GM23338 (cell line): ENCODE measurements around the gene NPEPL1. TPM values are rescaled to one million over a fixed set of nuclear protein-coding genes. Genes with fewer than 3 reads are reported as not detected.
"Not testable (repeated sequence)": the region's sequence is repeated elsewhere in the genome, so short reads cannot be mapped to it uniquely, and the experiment has no call there.

Experiments used
- ATAC-seq: fragments of 200-7000 bp; cut with Tn5 transposase; 3 replicates; pipeline ENCODE4 v1.9.1; 2020
- DNase-seq: peaks from one replicate; pipeline ENCODE4 v3.0.0-alpha.2; 2015; ENCODE audit warnings: low spot score
- H2AFZ ChIP-seq: fragments of 200-600 bp; sonication (generic); 2 replicates; pipeline ENCODE4 v1.8.0; 2016; ENCODE audit warnings: antibody characterized with exemption, mild to moderate bottlenecking, moderate library complexity
- H3F3A ChIP-seq: fragments of 200-600 bp; sonication (generic); replicated peaks from 2 replicates; pipeline ENCODE4 v1.8.0; 2017; ENCODE audit warnings: antibody characterized with exemption, mixed run types, low read depth
- H3K27ac ChIP-seq: fragments of 200-600 bp; sonication (generic); 2 replicates; pipeline ENCODE4 v1.6.1; 2016; ENCODE audit warnings: low read depth
- H3K27me3 ChIP-seq: fragments of 200-600 bp; sonication (generic); 2 replicates; pipeline ENCODE4 v1.8.0; 2016; ENCODE audit warnings: mild to moderate bottlenecking, mixed run types, moderate library complexity; ENCODE audit not compliant: insufficient read depth
- H3K36me3 ChIP-seq: fragments of 200-600 bp; sonication (generic); 2 replicates; pipeline ENCODE4 v1.8.0; 2016; ENCODE audit warnings: mild to moderate bottlenecking; ENCODE audit not compliant: insufficient read depth
- H3K4me1 ChIP-seq: fragments of 200-600 bp; sonication (generic); 2 replicates; pipeline ENCODE4 v1.8.0; 2016; ENCODE audit warnings: mild to moderate bottlenecking, moderate library complexity; ENCODE audit not compliant: insufficient read depth
- H3K4me2 ChIP-seq: fragments of 200-600 bp; sonication (generic); 2 replicates; pipeline ENCODE4 v1.7.1; 2017; ENCODE audit warnings: mixed run types
- H3K4me3 ChIP-seq: fragments of 200-600 bp; sonication (generic); 2 replicates; pipeline ENCODE4 v1.6.1; 2016; ENCODE audit warnings: mixed run types
- H3K79me2 ChIP-seq: fragments of 200-600 bp; sonication (generic); replicated peaks from 2 replicates; pipeline ENCODE4 v1.8.0; 2017; ENCODE audit warnings: mild to moderate bottlenecking; ENCODE audit not compliant: insufficient read depth
- H3K9me2 ChIP-seq: fragments of 200-600 bp; sonication (generic); 2 replicates; pipeline ENCODE4 v1.8.0; 2017; ENCODE audit not compliant: insufficient read depth
- H4K20me1 ChIP-seq: fragments of 200-600 bp; sonication (generic); replicated peaks from 2 replicates; pipeline ENCODE4 v1.8.0; 2017; ENCODE audit warnings: mild to moderate bottlenecking; ENCODE audit not compliant: insufficient read depth
- H3K27ac Mint-ChIP-seq: 2 replicates; pipeline ENCODE4 v1.8.0; 2020; ENCODE audit warnings: inconsistent platforms, mild to moderate bottlenecking, moderate library complexity, mixed read lengths
- H3K27me3 Mint-ChIP-seq: 3 replicates; pipeline ENCODE4 v1.8.0; 2022; ENCODE audit warnings: low read depth, mild to moderate bottlenecking, moderate library complexity, mixed read lengths, inconsistent platforms; ENCODE audit not compliant: insufficient read depth, poor library complexity
- H3K36me3 Mint-ChIP-seq: 3 replicates; pipeline ENCODE4 v1.8.0; 2021; ENCODE audit warnings: low read depth, mild to moderate bottlenecking, inconsistent platforms, moderate library complexity, mixed read lengths
- H3K4me1 Mint-ChIP-seq: 3 replicates; pipeline ENCODE4 v1.8.0; 2020; ENCODE audit warnings: mild to moderate bottlenecking, inconsistent platforms, mixed read lengths
- H3K4me3 Mint-ChIP-seq: 3 replicates; pipeline ENCODE4 v1.8.0; 2021; ENCODE audit warnings: moderate library complexity, mild to moderate bottlenecking, inconsistent platforms, mixed read lengths
- H3K9me3 Mint-ChIP-seq: 3 replicates; pipeline ENCODE4 v1.8.0; 2020; ENCODE audit warnings: moderate library complexity, mild to moderate bottlenecking, inconsistent platforms, mixed read lengths
- CREB1 ChIP-seq: fragments of 250-450 bp; sonication (Bioruptor Pico); IDR thresholded peaks from 2 replicates; pipeline ENCODE4 v1.5.0; 2020; ENCODE audit warnings: low read depth, mild to moderate bottlenecking, moderate library complexity
- ETS1 ChIP-seq: IDR thresholded peaks from 2 replicates; pipeline ENCODE4 v1.6.1; 2016; ENCODE audit warnings: antibody characterized with exemption
- EZH2phosphoT487 ChIP-seq: fragments of 200-600 bp; sonication (generic); IDR thresholded peaks from one replicate; pipeline ENCODE4 v1.8.1; 2018; ENCODE audit warnings: antibody characterized with exemption; ENCODE audit not compliant: unreplicated experiment
- JUNB ChIP-seq: IDR thresholded peaks from one replicate; pipeline ENCODE4 v1.6.1; 2016; ENCODE audit warnings: antibody characterized with exemption; ENCODE audit not compliant: unreplicated experiment
- POLR2AphosphoS5 ChIP-seq: IDR thresholded peaks from 2 replicates; pipeline ENCODE4 v1.6.1; 2016; ENCODE audit warnings: antibody characterized with exemption, low read depth
- REST ChIP-seq: IDR thresholded peaks from one replicate; pipeline ENCODE4 v1.6.1; 2018; ENCODE audit warnings: antibody characterized with exemption; ENCODE audit not compliant: unreplicated experiment
- STAT1 ChIP-seq: IDR thresholded peaks from one replicate; pipeline ENCODE4 v1.6.1; 2016; ENCODE audit warnings: antibody characterized with exemption; ENCODE audit not compliant: unreplicated experiment
- ZNF114 ChIP-seq: fragments of 250-450 bp; sonication (Bioruptor Pico); IDR thresholded peaks from 2 replicates; pipeline ENCODE4 v1.5.0; 2020; ENCODE audit warnings: mild to moderate bottlenecking, moderate library complexity
- ZNF331 ChIP-seq: fragments of 250-450 bp; sonication (Bioruptor Pico); IDR thresholded peaks from 2 replicates; pipeline ENCODE4 v1.5.0; 2020; ENCODE audit warnings: low read depth, mild to moderate bottlenecking, moderate library complexity
- polyA plus RNA-seq: library from polyadenylated mRNA; unstranded; fragments of >200 nt; fragmentation: Nextera tagmentation; extraction: Ambion mirVana; gene quantifications from 2 replicates; pipeline ENCODE4 v1.2.1, GENCODE V29; 2016
- total RNA-seq: library from RNA; depleted of rRNA; stranded (reverse); fragments of >200 nt; shearing (Covaris generic); gene quantifications from 2 replicates; pipeline ENCODE4 v1.2.3, GENCODE V29; 2014

The NPEPL1 gene
- total and polyA plus RNA-seq, 2 experiments from 2014 or later, result 23.5 to 30.0 TPM

GRCh38 chr20:58749979-58750378 is 57.4 kb downstream of the NPEPL1 start (continued):
- no peak for TF ChIP-seq ETS1
- no peak for TF ChIP-seq EZH2phosphoT487
- TF ChIP-seq JUNB, result no peak
- no peak for TF ChIP-seq ZNF114 (CRISPR knock-in tag)

GRCh38 chr20:58750706-58751105 is 58.1 kb downstream of the NPEPL1 start:
- peaks cover 27% of the 10 kb centered on the region for H3K27me3 Mint-ChIP-seq
- not testable (repeated sequence) for H3K79me2 ChIP-seq, ATAC-seq, H3K4me3 ChIP-seq, H3K27me3 ChIP-seq, H3K9me3 Mint-ChIP-seq, H3K4me3 Mint-ChIP-seq, H3K36me3 ChIP-seq, DNase-seq, H3K27ac ChIP-seq, H2AFZ ChIP-seq, H4K20me1 ChIP-seq, H3K27ac Mint-ChIP-seq, H3F3A ChIP-seq, H3K4me2 ChIP-seq
- H3K36me3 Mint-ChIP-seq, result peaks cover 11% of the 10 kb centered on the region
- peaks cover 22% of the 10 kb centered on the region for H3K4me1 ChIP-seq
- peaks cover 28% of the 10 kb centered on the region; the same call in 1 of the 2 replicates for H3K9me2 ChIP-seq
- peaks cover 38% of the 10 kb centered on the region for H3K4me1 Mint-ChIP-seq

- H3K4me1 ChIP-seq, result peaks cover 22% of the 10 kb centered on the region
- Mint-ChIP-seq H3K9me3 (no peaks in the 10 kb centered on the region; the same call in 2 of the 3 replicates), H3K27me3 (peaks cover 27% of the 10 kb centered on the region), H3K36me3 (peaks cover 11% of the 10 kb centered on the region), H3K27ac (no peak overlapping the region), H3K4me1 (peaks cover 40% of the 10 kb centered on the region), H3K4me3 (no peak overlapping the region)
- H3K79me2 ChIP-seq, result no peaks in the 10 kb centered on the region
- H2AFZ ChIP-seq, result no peak overlapping the region
- DNase-seq (no peak), ATAC-seq (no peak)
- H3K9me2 ChIP-seq, result peaks cover 28% of the 10 kb centered on the region; the same call in 1 of the 2 replicates
- no peak overlapping the region for H3K27ac ChIP-seq
- H3K4me3 ChIP-seq, result no peak overlapping the region
- H4K20me1 ChIP-seq, result no peaks in the 10 kb centered on the region
- no peaks in the 10 kb centered on the region for H3K36me3 ChIP-seq
- H3F3A ChIP-seq, result peaks cover 6% of the 10 kb centered on the region; the same call in 1 of the 2 replicates
- H3K27me3 ChIP-seq, result peaks cover 4% of the 10 kb centered on the region; the same call in 1 of the 2 replicates
- H3K4me2 ChIP-seq, result no peak overlapping the region
- TF ChIP-seq JUNB (no peak), ETS1 (no peak), ZNF331 (CRISPR knock-in tag) (no peak), REST (no peak), EZH2phosphoT487 (no peak), CREB1 (no peak), POLR2AphosphoS5 (no peak), STAT1 (no peak)
Observed at GRCh38 chr20:58751979-58752378, 59.4 kb downstream of the NPEPL1 start.
